ENCODE data around the gene ZSCAN25. TPM values are rescaled to one million over a fixed set of nuclear protein-coding genes. Genes with fewer than 3 reads are reported as not detected.

Gene ZSCAN25
- total RNA-seq, 1 experiment from 2014 or later, result 12.9 TPM

DNA sequence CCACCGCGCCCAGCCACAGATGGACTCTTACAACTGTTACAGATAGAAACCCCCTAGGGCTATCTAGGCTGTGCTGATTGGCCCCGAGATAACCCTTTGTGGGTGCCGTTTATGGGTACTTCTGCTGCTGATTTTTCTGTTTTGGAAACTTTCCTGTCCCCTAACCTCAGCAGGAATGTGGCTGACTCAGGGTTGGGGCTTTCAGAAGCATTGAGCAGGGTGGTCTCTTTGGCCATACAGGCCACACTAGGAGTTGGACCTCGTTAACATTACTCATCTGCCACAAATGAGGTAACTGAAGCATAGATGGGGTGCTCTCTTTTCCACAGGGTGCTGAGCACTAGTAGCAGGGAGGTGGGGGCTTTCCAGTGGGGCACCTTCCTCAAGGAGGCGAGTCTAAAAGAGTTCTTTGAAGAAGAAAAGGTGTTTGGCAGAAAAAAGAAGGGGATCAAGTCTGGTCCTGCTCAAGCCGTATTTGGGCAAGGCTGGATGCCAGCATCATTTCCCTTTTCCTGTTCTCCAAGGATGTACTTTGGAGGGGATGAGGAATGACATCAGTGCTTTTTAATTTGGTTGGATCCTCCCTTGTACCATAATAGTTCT is 6.4 kb downstream of the ZSCAN25 start:
- Mint-ChIP-seq H3K4me1 (ENCODE audit: low read depth, unreplicated experiment) (peaks cover 12% of the 10 kb centered on the region), H3K27ac (ENCODE audit: unreplicated experiment) (no peak overlapping the region), H3K27me3 (ENCODE audit: unreplicated experiment) (no peaks in the 10 kb centered on the region), H3K36me3 (ENCODE audit: insufficient read depth, unreplicated experiment) (peaks cover 23% of the 10 kb centered on the region), H3K9me3 (ENCODE audit: low read depth, unreplicated experiment) (no peaks in the 10 kb centered on the region), H3K4me3 (ENCODE audit: low read depth, unreplicated experiment) (no peak overlapping the region)
- no peak for DNase-seq
- BruUV-seq (replicated peaks), result no TSS peak
- TF ChIP-seq, protein P1, sequence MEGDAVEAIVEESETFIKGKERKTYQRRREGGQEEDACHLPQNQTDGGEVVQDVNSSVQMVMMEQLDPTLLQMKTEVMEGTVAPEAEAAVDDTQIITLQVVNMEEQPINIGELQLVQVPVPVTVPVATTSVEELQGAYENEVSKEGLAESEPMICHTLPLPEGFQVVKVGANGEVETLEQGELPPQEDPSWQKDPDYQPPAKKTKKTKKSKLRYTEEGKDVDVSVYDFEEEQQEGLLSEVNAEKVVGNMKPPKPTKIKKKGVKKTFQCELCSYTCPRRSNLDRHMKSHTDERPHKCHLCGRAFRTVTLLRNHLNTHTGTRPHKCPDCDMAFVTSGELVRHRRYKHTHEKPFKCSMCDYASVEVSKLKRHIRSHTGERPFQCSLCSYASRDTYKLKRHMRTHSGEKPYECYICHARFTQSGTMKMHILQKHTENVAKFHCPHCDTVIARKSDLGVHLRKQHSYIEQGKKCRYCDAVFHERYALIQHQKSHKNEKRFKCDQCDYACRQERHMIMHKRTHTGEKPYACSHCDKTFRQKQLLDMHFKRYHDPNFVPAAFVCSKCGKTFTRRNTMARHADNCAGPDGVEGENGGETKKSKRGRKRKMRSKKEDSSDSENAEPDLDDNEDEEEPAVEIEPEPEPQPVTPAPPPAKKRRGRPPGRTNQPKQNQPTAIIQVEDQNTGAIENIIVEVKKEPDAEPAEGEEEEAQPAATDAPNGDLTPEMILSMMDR (IDR thresholded peaks at IDR 0.05; ENCODE audit: unreplicated experiment), result no peak
- CTCF ChIA-PET, result no interaction called here
- intact Hi-C loops (cut with micrococcal nuclease; ENCODE audit: unreplicated experiment), result no loop called here

GRCh38 chr7:99623702-99624447 is 7.1 kb downstream of the ZSCAN25 start:
- intact Hi-C loops (cut with micrococcal nuclease; ENCODE audit: unreplicated experiment), result no loop called here
- no TSS peak for BruUV-seq (replicated peaks)
- DNase-seq, result no peak
- Mint-ChIP-seq H3K36me3 (ENCODE audit: insufficient read depth, unreplicated experiment) (peaks cover 21% of the 10 kb centered on the region), H3K9me3 (ENCODE audit: low read depth, unreplicated experiment) (no peaks in the 10 kb centered on the region), H3K4me3 (ENCODE audit: low read depth, unreplicated experiment) (no peak overlapping the region), H3K4me1 (ENCODE audit: low read depth, unreplicated experiment) (peaks cover 5% of the 10 kb centered on the region), H3K27ac (ENCODE audit: unreplicated experiment) (no peak overlapping the region), H3K27me3 (ENCODE audit: unreplicated experiment) (no peaks in the 10 kb centered on the region)
- TF ChIP-seq, protein P1 (IDR thresholded peaks at IDR 0.05; ENCODE audit: unreplicated experiment), result no peak
- CTCF ChIA-PET, result no interaction called here

GRCh38 chr7:99624484-99624883 is 7.7 kb downstream of the ZSCAN25 start:
- BruUV-seq (replicated peaks), result no TSS peak
- no peak overlapping the region for H3K27ac Mint-ChIP-seq (ENCODE audit: unreplicated experiment)
- intact Hi-C loops (cut with micrococcal nuclease; ENCODE audit: unreplicated experiment), result no loop called here
- CTCF ChIA-PET, result no interaction called here
- H3K9me3 Mint-ChIP-seq (ENCODE audit: low read depth, unreplicated experiment), result no peaks in the 10 kb centered on the region
- TF ChIP-seq, protein P1 (IDR thresholded peaks at IDR 0.05; ENCODE audit: unreplicated experiment), result no peak
- no peak overlapping the region for H3K4me3 Mint-ChIP-seq (ENCODE audit: low read depth, unreplicated experiment)
- no peak for DNase-seq
- no peaks in the 10 kb centered on the region for H3K4me1 Mint-ChIP-seq (ENCODE audit: low read depth, unreplicated experiment)
- H3K27me3 Mint-ChIP-seq (ENCODE audit: unreplicated experiment), result no peaks in the 10 kb centered on the region
- peaks cover 15% of the 10 kb centered on the region for H3K36me3 Mint-ChIP-seq (ENCODE audit: insufficient read depth, unreplicated experiment)

DNA sequence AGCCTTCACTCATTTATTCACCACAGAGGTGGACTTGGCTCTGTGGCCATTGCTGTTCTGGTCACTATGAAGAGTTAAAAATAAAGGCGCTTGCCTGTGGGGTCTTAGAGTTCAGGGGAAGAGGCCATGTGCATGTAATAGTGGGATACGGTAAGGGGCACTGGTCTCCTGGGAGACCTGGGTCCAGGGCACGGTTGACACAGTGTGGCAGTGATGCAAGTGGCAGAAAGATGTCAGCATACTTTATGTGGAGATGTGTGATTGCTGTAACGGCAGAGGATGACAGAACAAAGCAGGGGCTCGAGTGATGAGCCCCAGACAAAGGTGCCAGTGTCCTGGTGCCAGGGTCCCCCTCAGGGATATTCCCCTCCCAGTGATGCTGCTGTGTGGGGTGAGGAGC is 8.6 kb downstream of the ZSCAN25 start:
- DNase-seq, result no peak
- no peak overlapping the region for H3K4me3 Mint-ChIP-seq (ENCODE audit: low read depth, unreplicated experiment)
- intact Hi-C loops (cut with micrococcal nuclease; ENCODE audit: unreplicated experiment), result no loop called here
- CTCF ChIA-PET, result no interaction called here
- BruUV-seq (replicated peaks), result no TSS peak
- H3K36me3 Mint-ChIP-seq (ENCODE audit: insufficient read depth, unreplicated experiment), result peaks cover 10% of the 10 kb centered on the region
- H3K27me3 Mint-ChIP-seq (ENCODE audit: unreplicated experiment), result no peaks in the 10 kb centered on the region
- TF ChIP-seq, protein P1 (IDR thresholded peaks at IDR 0.05; ENCODE audit: unreplicated experiment), result no peak
- H3K4me1 Mint-ChIP-seq (ENCODE audit: low read depth, unreplicated experiment), result no peaks in the 10 kb centered on the region
- no peaks in the 10 kb centered on the region for H3K9me3 Mint-ChIP-seq (ENCODE audit: low read depth, unreplicated experiment)
- H3K27ac Mint-ChIP-seq (ENCODE audit: unreplicated experiment), result no peak overlapping the region
